ENCODE data around the gene DSG4. TPM values are rescaled to one million over a fixed set of nuclear protein-coding genes. Genes with fewer than 3 reads are reported as not detected.

The DSG4 gene
- total and polyA plus RNA-seq, 11 donors = not detected

GRCh38 chr18:31438402-31438801 lies 61.8 kb downstream of the DSG4 start:
- 84 to 88% (median 87%) methylated on average over 2 of the region's 2 CpGs for WGBS, 4 donors
- intact Hi-C loops (cut with DNase I) = loop anchor here in 2 of 10 donors (10.0 kb wide), 2 partner anchors 46 to 54 kb away; no protein-coding TSS in a partner anchor
- TF ChIP-seq, protein P1, sequence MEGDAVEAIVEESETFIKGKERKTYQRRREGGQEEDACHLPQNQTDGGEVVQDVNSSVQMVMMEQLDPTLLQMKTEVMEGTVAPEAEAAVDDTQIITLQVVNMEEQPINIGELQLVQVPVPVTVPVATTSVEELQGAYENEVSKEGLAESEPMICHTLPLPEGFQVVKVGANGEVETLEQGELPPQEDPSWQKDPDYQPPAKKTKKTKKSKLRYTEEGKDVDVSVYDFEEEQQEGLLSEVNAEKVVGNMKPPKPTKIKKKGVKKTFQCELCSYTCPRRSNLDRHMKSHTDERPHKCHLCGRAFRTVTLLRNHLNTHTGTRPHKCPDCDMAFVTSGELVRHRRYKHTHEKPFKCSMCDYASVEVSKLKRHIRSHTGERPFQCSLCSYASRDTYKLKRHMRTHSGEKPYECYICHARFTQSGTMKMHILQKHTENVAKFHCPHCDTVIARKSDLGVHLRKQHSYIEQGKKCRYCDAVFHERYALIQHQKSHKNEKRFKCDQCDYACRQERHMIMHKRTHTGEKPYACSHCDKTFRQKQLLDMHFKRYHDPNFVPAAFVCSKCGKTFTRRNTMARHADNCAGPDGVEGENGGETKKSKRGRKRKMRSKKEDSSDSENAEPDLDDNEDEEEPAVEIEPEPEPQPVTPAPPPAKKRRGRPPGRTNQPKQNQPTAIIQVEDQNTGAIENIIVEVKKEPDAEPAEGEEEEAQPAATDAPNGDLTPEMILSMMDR (IDR thresholded peaks at IDR 0.05) = no peak
- TF ChIP-seq POLR2A (IDR thresholded peaks at IDR 0.05) = no peak
- no peak for DNase-seq
- no peak for ATAC-seq
- Histone ChIP-seq H3K4me3 (no peak overlapping the region), H3K27ac (no peak overlapping the region), H3K27me3 (no peaks in the 10 kb centered on the region), H3K9me3 (peaks cover 0 to 8% (median 0%) of the 10 kb centered on the region in 12 donors), H3K36me3 (no peaks in the 10 kb centered on the region), H3K4me1 (no peaks in the 10 kb centered on the region)

GRCh38 chr18:31439807-31440325 lies 63.3 kb downstream of the DSG4 start:
- Histone ChIP-seq H3K9me3 (peaks cover 0 to 1% (median 0%) of the 10 kb centered on the region in 12 donors), H3K27ac (no peak overlapping the region), H3K4me1 (no peaks in the 10 kb centered on the region), H3K27me3 (no peaks in the 10 kb centered on the region), H3K36me3 (no peaks in the 10 kb centered on the region), H3K4me3 (no peak overlapping the region)
- ATAC-seq (no peak), DNase-seq (no peak)
- TF ChIP-seq POLR2A (IDR thresholded peaks at IDR 0.05) = no peak
- TF ChIP-seq, protein P1 (IDR thresholded peaks at IDR 0.05) = no peak
- 78 to 91% (median 88%) methylated on average over 6 of the region's 6 CpGs for WGBS, 4 donors
- intact Hi-C loops (cut with DNase I) = loop anchor here in 2 of 10 donors (10.0 kb wide), 2 partner anchors 45 to 55 kb away; no protein-coding TSS in a partner anchor

- WGBS, 4 donors = 92 to 95% (median 93%) methylated on average over 6 of the region's 6 CpGs
- DNase-seq = no peak
- intact Hi-C loops (cut with DNase I) = no loop called here
- no peaks in the 10 kb centered on the region for H3K9me3 ChIP-seq
- H3K4me3 ChIP-seq = no peak overlapping the region
- H3K27ac ChIP-seq = no peak overlapping the region
- H3K4me1 ChIP-seq = no peaks in the 10 kb centered on the region
- no peaks in the 10 kb centered on the region for H3K27me3 ChIP-seq
- no peak for ATAC-seq
- no peaks in the 10 kb centered on the region for H3K36me3 ChIP-seq
- TF ChIP-seq POLR2A (IDR thresholded peaks at IDR 0.05) = no peak
- TF ChIP-seq, protein P1 (IDR thresholded peaks at IDR 0.05) = no peak
Measured at GRCh38 chr18:31440787-31441186, 64.2 kb downstream of the DSG4 start.

- intact Hi-C loops (cut with DNase I) = no loop called here
- DNase-seq (no peak), ATAC-seq (no peak)
- Histone ChIP-seq H3K9me3 (no peaks in the 10 kb centered on the region), H3K4me1 (no peaks in the 10 kb centered on the region), H3K27me3 (no peaks in the 10 kb centered on the region), H3K27ac (no peak overlapping the region), H3K36me3 (no peaks in the 10 kb centered on the region), H3K4me3 (no peak overlapping the region)
- TF ChIP-seq, protein P1 (IDR thresholded peaks at IDR 0.05) = no peak
- no peak for TF ChIP-seq POLR2A (IDR thresholded peaks at IDR 0.05)
- WGBS, 4 donors = 88 to 94% (median 91%) methylated on average over 4 of the region's 4 CpGs
Measured at GRCh38 chr18:31441493-31441892, 64.9 kb downstream of the DSG4 start.
